Hepatocyte (in vitro differentiated cells): ENCODE data around the gene INTS15.

Experiments
- CTCF ChIP-seq: fragments of 200-600 bp; sonication (generic); IDR thresholded peaks from 2 replicates; pipeline ENCODE4 v1.5.1; 2016; ENCODE audit warnings: antibody characterized with exemption, mild to moderate bottlenecking; ENCODE audit not compliant: poor library complexity
- EZH2 ChIP-seq: fragments of 200-600 bp; sonication (generic); IDR thresholded peaks from 2 replicates; pipeline ENCODE4 v1.6.1; 2016; ENCODE audit warnings: antibody characterized with exemption, mild to moderate bottlenecking, borderline replicate concordance

DNA sequence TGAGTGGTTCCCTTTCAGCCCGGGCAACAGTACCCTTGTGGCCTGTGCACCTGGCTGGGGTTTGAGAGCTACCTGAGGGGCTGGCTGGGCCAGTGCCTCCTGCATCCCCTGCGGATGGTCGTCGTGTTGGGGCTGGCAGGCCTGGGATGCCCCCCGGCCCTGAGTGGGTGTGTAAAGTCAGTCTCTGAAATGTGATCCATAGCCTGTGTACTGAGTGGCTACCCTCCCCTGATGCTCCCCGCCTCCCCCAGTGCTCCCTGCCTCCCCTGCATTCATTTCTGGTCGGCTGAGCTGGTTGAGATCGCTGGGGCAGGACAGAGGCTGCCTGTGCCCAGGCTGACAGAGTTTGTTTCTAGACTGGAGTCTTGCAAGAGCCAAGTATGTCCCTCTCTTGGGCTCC is 56.6 kb downstream of the INTS15 start:
- no peak for TF ChIP-seq EZH2
- TF ChIP-seq CTCF: no peak
